Tibial nerve (tissue), 3 donors: Measurements from ENCODE around the gene NFATC2.

ENCODE experiments used
- CTCF ChIP-seq, 5 experiments: fragments of 200-600 bp in 3 of 5; fragments of 450-650 bp in 2 of 5; sonication (generic) in 3 of 5; IDR thresholded peaks; one replicate each; pipeline ENCODE4 v1.5.1; 2016 to 2019; ENCODE audit warnings: antibody characterized with exemption in 5 of 5, mild to moderate bottlenecking in 3 of 5, moderate library complexity in 2 of 5
- POLR2A ChIP-seq, 2 donors: fragments of 450-650 bp; IDR thresholded peaks; one replicate each; pipeline ENCODE4 v1.6.1; 2017; ENCODE audit warnings: antibody characterized with exemption in 2 of 2, mild to moderate bottlenecking in 2 of 2, moderate library complexity in 2 of 2

- no peak for TF ChIP-seq CTCF (IDR thresholded peaks at IDR 0.05)
- no peak for TF ChIP-seq POLR2A (IDR thresholded peaks at IDR 0.05)
These were observed 20.3 kb downstream of the NFATC2 start for GRCh38 chr20:51522207-51522606.
